Stomach (tissue), 4 donors: ENCODE measurements around the gene TCHP.

Experiments used
- POLR2AphosphoS5 ChIP-seq, 3 donors: sonication (generic); formaldehyde crosslinking; IDR thresholded peaks; one replicate each; pipeline ENCODE4 v1.6.1; 2016; ENCODE audit warnings: antibody characterized with exemption in 3 of 3
- TF ChIP-seq, protein P1 (sequence below), 7 experiments: fragments of 450-650 bp in 4 of 7; fragments of 200-600 bp in 3 of 7; sonication (generic) in 3 of 7; IDR thresholded peaks; one replicate each; pipeline ENCODE4 v1.5.1; 2016 to 2019; ENCODE audit warnings: antibody characterized with exemption in 7 of 7, control low read depth in 2 of 7, mild to moderate bottlenecking in 1 of 7

DNA sequence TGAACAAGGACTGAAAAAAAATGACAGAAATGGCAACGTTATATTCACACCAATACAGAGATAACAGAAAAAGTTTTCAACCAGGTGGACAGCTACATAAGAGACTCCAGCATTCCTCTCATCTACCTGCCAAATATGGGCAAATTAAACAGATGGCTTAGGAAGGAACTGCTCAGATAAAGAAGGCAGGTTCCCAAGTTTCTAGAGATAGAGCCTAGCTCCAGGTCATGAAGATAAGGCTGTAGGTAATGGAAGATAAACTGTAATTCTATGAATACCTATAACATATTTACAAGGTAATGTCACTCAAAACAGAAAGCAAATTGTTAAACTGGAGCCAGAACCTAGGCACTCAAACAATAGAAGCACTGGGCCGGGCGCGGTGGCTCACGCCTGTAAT, 53.6 kb downstream of the TCHP start:
- TF ChIP-seq, protein P1, sequence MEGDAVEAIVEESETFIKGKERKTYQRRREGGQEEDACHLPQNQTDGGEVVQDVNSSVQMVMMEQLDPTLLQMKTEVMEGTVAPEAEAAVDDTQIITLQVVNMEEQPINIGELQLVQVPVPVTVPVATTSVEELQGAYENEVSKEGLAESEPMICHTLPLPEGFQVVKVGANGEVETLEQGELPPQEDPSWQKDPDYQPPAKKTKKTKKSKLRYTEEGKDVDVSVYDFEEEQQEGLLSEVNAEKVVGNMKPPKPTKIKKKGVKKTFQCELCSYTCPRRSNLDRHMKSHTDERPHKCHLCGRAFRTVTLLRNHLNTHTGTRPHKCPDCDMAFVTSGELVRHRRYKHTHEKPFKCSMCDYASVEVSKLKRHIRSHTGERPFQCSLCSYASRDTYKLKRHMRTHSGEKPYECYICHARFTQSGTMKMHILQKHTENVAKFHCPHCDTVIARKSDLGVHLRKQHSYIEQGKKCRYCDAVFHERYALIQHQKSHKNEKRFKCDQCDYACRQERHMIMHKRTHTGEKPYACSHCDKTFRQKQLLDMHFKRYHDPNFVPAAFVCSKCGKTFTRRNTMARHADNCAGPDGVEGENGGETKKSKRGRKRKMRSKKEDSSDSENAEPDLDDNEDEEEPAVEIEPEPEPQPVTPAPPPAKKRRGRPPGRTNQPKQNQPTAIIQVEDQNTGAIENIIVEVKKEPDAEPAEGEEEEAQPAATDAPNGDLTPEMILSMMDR (IDR thresholded peaks at IDR 0.05): no peak
- TF ChIP-seq POLR2AphosphoS5 (IDR thresholded peaks at IDR 0.05): no peak
